IPS-15b (cell line): ENCODE data around the gene CYB561A3.

Experiments
- H3K27me3 ChIP-seq: one replicate; pipeline ENCODE4 v1.6.1; 2013; ENCODE audit warnings: low read length; ENCODE audit not compliant: control insufficient read depth, insufficient read depth
- H3K36me3 ChIP-seq: one replicate; pipeline ENCODE4 v1.6.1; 2013; ENCODE audit warnings: low read length; ENCODE audit not compliant: control insufficient read depth, insufficient read depth
- H3K4me1 ChIP-seq: one replicate; pipeline ENCODE4 v1.6.1; 2013; ENCODE audit warnings: mild to moderate bottlenecking, low read length; ENCODE audit not compliant: control insufficient read depth, insufficient read depth
- H3K4me3 ChIP-seq: one replicate; pipeline ENCODE4 v1.5.1; 2013; ENCODE audit warnings: low read depth, low read length
- H3K9ac ChIP-seq: one replicate; pipeline ENCODE4 v1.6.1; 2013; ENCODE audit warnings: low read depth, mild to moderate bottlenecking, low read length
- H3K9me3 ChIP-seq: one replicate; pipeline ENCODE4 v1.6.1; 2013; ENCODE audit warnings: mild to moderate bottlenecking, low read length; ENCODE audit not compliant: control insufficient read depth, insufficient read depth

CYB561A3 gene

GRCh38 chr11:61303725-61304124 is 58.0 kb downstream of the CYB561A3 start:
- H3K9me3 ChIP-seq, result no peaks in the 10 kb centered on the region
- no peaks in the 10 kb centered on the region for H3K4me1 ChIP-seq
- no peaks in the 10 kb centered on the region for H3K27me3 ChIP-seq
- no peak overlapping the region for H3K9ac ChIP-seq
- H3K36me3 ChIP-seq, result peaks cover 80% of the 10 kb centered on the region
- H3K4me3 ChIP-seq, result no peak overlapping the region

DNA sequence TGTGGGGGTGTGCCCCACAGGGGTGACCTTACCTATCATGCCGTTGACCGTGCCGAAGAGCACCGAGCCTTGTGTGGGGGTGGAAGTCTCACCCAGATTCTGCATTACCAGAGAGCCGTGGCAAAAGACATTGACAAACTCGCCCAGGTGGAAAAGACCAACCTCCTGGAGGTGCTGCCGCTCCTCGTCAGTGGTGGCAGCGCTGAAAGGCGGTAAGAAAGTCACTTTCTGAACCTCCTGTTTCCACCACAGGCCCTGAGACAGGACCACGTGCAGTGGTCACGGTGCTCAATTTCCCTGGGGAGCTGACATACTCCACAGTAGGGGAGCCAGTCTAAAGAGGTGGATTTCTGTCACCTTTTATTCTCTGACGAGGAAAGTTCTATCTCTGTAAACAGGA is 59.1 kb downstream of the CYB561A3 start:
- Histone ChIP-seq H3K36me3 (peaks cover 74% of the 10 kb centered on the region), H3K4me1 (no peaks in the 10 kb centered on the region), H3K27me3 (no peaks in the 10 kb centered on the region), H3K4me3 (no peak overlapping the region), H3K9ac (no peak overlapping the region), H3K9me3 (no peaks in the 10 kb centered on the region)
